IPS-18c (cell line): ENCODE results near the gene NCAM1.
"Not testable (repeated sequence)": the region's sequence is repeated elsewhere in the genome, so short reads cannot be mapped to it uniquely, and the experiment has no call there.

ENCODE experiments used
- H3K4me3 ChIP-seq: 2 replicates; pipeline ENCODE4 v1.7.0; 2013; ENCODE audit warnings: low read depth, mild to moderate bottlenecking, low read length, moderate library complexity; ENCODE audit not compliant: insufficient read depth
- H3K9me3 ChIP-seq: one replicate; pipeline ENCODE4 v1.6.1; 2013; ENCODE audit warnings: mild to moderate bottlenecking, low read length, moderate library complexity; ENCODE audit not compliant: control insufficient read depth, insufficient read depth

NCAM1 gene

DNA sequence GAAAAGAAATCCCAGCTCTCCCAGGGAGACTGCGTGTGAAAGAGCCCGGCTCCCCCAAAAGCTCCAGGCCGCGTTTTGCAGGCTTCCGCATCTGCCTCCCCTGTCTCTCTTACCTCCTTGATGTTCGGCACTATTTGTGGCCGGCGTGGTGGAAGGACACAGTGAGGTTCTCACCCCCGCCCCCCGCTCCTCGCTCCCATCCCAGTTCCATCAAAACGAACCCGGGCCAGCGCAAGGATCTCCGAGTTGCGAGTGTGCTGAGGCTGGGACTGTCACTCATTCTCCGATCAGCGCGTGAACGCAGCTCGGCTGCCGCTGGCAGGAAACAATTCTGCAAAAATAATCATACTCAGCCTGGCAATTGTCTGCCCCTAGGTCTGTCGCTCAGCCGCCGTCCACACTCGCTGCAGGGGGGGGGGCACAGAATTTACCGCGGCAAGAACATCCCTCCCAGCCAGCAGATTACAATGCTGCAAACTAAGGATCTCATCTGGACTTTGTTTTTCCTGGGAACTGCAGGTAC is at the start of gene NCAM1:
Gene NCAM1, plus strand, starts transcription at position 275 of the 523 bp plus-strand sequence.
- peak within 1 kb of the TSS; percentile 74 for H3K4me3 ChIP-seq
- H3K9me3 ChIP-seq: peaks cover 2% of the 10 kb centered on the region

DNA sequence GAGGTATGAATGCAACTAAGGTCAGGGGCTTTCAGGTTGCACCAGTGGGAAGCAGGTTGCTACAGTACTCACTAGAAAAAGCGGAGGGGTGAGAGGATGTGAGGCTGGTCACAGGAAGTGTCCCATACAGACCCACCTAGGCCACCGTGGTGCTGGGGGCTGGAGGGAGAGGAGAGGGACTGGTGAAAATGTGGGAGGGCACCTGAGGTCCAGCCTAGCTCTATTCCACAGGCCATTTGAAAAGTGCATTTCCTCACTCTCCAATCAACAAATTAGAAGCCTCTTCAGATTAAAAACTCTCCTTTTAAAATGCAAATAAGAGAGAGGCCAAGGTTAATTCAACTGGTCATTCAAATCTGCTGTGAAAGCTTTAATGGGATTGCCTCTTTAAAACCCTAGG is 38.6 kb upstream of the NCAM1 start:
- H3K9me3 ChIP-seq: no peaks in the 10 kb centered on the region
- H3K4me3 ChIP-seq: no peak overlapping the region

DNA sequence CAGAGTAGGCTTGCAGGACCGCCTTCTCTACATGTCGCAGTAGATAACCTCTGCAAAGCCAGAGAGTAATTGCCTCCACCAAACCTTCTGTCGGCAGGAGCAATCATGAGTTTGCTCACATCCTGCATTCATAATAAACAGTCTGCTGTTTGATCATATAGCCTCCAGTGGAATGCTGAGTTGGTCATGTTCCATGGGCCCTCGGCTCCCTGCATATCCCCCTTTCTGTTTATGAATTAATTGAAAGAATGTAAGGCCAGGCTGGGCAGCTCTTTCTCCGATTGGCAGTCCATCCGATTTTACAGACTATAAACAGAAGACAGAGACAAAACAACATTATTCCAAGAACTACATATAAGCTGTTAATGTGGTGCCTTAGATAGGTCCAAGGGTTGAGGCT is 36.4 kb upstream of the NCAM1 start:
- H3K9me3 ChIP-seq, H3K4me3 ChIP-seq: not testable (repeated sequence)

DNA sequence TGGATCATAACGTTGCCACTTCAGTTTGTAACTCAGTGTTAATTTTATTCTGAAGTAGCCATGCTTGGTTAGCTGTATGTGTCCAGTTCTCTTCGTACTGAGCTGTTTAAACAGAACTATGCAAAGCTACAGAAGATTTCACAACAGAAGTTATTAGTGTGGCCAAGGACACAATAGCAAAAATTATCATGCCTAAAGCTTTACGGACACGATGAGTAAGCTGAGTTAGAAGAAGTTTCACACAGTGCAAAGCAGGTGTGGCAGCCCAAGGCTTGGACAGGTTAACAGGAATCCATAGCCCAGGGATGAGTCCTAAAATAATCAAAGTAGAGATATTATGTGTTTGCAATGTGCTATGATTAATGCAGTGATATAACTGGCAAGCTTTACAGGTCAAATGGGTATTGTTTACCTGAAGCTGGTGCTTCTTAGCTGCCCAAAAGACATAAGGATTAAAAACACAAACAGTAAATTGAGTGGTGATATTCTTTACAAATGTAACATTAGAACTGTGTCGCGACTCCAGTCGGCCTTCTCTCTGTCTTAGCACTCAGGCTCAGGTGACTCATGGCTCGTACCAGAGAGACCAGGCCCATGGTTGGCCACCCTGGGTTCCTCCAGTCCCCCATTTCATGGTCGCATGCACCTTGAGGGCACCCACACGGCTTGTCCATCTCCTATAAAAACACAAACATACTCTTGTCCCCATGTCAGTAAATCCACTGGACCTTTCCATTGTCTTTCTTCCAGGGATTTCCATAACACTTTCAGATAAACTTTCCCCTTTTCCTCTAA is 35.5 kb upstream of the NCAM1 start:
- Histone ChIP-seq H3K9me3 (no peaks in the 10 kb centered on the region), H3K4me3 (no peak overlapping the region)

DNA sequence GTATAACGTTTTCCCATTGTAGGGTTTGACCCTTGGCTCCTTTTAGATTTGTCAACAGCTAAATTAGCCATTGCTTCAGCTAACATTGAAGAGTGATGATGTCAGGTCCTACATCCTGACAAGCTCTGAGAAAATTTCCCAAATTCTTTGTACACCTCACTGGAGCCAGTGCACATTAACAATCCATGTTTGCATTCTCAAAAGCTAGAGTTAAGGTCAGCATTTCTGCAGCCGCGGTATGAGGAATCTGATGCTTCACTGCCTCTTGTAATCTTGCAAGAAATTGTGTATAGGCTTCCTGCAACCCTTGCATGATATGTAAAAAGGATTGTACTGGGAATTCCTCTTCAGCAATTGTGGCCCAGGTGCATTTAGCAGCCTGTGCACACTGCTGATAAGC is 33.1 kb upstream of the NCAM1 start:
- no peak overlapping the region for H3K4me3 ChIP-seq
- H3K9me3 ChIP-seq: no peaks in the 10 kb centered on the region

DNA sequence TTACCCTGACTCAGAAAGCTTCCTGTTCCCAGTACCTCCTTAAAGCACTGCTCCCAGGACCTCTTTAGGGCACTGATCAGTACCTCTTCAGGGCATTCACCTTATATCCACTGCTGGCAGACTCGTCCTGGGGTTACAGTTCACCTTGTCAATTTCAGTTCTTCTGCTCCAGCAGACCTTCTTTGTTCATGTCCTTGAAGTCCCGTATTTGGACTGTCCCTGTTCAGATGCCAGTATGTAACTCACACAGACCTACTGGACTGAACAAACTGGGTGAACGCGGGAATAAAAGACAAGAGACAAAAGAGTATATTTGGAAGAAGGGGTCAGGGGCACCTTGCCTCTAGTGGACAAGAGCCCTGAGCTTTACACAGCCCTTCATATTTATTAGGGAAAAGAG is 31.8 kb upstream of the NCAM1 start:
- no peak overlapping the region for H3K4me3 ChIP-seq
- H3K9me3 ChIP-seq: no peaks in the 10 kb centered on the region

DNA sequence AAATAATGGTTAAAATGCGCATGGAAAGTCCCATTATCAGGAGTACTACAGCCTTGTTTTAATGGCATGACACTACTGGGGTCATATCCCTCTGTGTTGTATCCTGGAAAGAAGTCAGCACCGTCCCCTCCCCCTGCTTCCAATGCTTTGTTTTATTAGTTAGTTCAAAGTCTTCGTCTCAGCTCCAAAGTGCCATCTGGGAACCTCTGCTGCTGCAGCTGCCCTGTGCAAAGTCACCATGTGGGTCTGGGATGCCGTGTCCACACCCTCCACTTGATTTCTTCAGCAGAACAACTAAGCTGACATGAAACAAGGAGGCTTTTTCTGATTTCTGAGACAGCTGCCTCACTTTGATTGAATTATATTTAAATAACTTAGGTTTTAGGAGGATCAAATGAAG is 29.5 kb upstream of the NCAM1 start:
- Histone ChIP-seq H3K4me3 (no peak overlapping the region), H3K9me3 (no peaks in the 10 kb centered on the region)

DNA sequence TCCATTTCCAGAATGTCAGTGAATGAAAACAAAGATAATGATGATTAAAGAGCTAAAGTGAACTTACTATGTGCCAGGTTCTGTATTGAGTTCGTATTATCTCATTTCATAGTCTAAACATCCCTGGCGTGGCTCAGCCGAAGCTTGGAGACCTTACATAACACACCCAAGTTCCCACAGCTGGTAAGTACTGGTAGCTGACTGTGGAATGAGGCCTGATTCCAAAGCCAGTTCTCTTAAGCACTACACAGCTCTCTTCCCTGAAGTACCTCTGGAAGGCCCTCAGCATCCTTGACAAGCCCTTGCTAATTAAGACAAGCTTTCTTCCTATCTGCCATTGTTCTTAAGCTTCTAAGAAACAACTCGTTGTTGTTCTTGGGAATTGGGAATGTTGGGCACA is 28.6 kb upstream of the NCAM1 start:
- H3K4me3 ChIP-seq: no peak overlapping the region
- no peaks in the 10 kb centered on the region for H3K9me3 ChIP-seq

DNA sequence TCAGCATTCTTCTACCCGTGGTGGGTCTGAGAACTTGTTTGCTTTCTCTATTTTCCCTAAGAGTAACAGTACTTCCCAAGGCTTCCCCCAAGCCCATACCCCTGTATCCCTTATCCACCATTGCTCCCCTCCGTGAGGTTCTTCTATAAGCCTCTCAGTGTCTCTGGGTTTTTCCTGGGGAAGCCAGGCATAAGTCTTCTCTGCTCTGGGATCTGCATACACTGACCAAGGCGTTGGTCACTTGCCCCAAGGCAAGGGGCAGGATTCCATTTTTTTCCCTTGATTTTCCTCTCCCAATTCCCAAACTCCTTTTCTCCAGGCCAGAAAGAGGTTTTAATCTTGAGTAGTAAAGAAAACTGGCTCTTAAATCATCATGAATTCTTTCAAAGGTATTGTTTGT is 27.2 kb upstream of the NCAM1 start:
- no peak overlapping the region for H3K4me3 ChIP-seq

DNA sequence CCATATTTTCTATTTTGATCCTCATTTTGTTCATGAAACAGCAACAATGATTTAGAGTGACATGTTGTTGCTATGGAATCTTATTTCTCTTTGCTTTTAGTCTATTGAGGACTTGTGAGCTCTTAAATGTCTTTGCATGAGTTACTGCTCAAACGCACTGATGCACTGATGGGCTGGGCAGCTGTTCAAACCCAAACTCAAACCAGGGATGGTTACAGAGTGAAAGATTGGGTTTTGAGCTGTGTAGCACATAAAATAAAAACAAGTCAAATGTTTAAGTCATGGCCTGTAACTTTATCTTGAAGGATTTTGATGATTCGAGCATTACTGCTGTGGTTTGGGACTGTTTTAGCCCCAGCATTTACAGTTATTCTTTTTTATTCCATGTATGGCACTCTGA is 20.1 kb upstream of the NCAM1 start:
- Histone ChIP-seq H3K9me3 (no peaks in the 10 kb centered on the region), H3K4me3 (no peak overlapping the region)

More for the DNA sequence above, 27.2 kb upstream of the NCAM1 start:
- H3K9me3 ChIP-seq: no peaks in the 10 kb centered on the region

DNA sequence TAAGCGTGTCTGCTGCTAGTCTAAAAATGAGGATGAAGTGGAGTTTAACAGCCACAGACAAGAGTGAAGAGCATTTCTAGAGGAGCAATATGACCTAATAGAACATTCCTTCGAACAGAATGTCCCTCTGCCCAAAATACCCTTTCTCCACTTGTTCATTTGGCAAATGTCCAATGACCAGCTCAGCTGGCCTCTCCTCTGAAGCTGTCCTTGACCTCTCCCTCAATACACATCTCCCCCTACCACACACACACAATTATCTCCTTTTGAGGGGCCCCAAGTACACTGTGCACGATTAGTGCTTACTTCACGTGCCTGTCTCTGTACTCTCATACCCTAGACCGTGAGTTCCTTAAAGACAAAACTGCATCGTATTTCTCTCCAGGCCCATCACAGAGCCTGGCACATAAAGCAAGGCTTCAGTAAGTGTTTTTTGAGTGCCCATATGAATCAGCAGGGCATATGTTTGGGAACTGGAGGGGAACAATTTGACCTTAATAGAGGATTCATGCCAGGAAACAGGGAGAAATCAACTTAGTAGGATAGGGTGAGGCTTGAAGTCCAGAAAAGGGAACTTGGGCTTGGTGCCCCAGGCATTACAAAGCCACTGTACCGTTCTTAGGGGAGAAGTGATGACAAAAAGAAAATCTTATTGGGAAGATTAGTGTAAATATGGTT is 18.1 kb upstream of the NCAM1 start:
- H3K9me3 ChIP-seq: no peaks in the 10 kb centered on the region
- H3K4me3 ChIP-seq: no peak overlapping the region

DNA sequence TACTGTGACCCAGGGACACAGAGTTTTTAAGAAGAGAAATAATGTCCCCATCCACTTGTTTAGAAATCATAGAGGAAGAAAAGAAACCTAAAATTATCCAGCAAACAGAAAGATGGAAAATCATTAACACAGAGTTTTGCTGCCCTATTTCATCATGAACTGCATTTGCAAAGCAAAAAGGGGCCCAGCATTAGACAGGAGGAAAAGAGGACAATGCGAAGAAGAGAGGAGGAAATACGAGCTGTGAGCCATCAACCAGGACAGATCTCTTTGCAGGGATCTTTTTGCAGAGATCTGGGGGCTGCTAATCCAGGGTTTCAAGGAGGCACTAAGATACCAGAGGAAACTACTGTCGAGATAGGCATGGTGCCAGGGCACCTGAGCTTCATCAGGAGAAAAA is 14.4 kb upstream of the NCAM1 start:
- Histone ChIP-seq H3K9me3 (no peaks in the 10 kb centered on the region), H3K4me3 (no peak overlapping the region)

DNA sequence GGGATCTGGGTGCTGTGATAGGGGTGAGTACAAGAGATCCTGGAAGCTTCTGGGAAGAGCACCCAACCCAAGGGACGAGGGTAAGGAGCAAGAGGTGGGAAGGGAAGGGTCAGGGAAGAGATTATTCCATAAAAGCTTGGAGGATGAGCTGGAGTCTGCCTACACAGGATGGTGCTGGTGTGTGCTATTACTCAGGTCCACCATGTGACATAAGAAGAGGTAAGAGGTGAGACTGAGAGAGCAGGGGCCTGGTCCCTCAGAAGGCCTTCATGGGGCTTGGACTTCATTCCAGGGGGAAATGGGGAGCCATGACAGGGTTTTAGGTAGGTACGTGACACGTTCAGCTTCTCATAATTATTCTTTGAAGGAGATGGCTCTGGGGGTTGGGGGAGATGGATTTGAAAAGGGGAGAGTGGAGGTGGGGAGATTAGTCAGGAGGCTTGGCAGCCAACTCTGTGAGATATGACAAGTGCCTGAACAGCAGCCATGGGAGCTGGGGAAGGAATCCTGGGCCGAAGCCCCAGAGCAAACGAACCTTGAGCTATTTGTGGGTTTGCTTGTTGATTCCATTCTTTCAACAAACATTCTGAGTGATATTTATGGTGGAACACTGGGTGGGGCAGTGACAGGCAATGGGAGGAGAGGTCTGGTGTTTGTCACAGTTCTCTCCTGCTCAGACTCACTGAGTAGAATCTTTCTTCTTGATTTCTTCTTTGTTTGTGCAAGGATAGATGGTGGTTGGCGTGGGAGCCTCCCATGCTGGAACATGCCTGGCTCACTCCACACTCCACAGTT is 11.2 kb upstream of the NCAM1 start:
- Histone ChIP-seq H3K9me3 (no peaks in the 10 kb centered on the region), H3K4me3 (no peak overlapping the region)

DNA sequence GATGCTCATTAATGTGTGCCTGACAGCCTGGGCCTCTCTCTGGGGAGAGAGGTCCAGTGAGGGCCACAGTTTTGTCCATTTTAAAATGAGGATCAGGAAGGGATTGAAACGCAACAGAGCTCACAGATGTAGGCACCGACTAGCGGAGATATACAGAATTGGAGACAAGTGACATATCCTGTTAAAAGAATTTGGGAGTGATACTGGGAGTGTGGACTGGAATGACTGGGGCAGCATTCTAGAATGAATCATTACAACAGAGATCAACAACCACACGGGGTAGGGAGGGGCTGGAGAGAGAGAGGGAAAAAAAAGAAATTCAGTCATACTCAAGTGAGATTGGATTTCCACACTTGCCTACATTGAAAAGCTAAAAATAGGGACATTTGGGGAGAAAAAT is 2.5 kb upstream of the NCAM1 start:
- Histone ChIP-seq H3K9me3 (peaks cover 2% of the 10 kb centered on the region), H3K4me3 (no peak overlapping the region)

DNA sequence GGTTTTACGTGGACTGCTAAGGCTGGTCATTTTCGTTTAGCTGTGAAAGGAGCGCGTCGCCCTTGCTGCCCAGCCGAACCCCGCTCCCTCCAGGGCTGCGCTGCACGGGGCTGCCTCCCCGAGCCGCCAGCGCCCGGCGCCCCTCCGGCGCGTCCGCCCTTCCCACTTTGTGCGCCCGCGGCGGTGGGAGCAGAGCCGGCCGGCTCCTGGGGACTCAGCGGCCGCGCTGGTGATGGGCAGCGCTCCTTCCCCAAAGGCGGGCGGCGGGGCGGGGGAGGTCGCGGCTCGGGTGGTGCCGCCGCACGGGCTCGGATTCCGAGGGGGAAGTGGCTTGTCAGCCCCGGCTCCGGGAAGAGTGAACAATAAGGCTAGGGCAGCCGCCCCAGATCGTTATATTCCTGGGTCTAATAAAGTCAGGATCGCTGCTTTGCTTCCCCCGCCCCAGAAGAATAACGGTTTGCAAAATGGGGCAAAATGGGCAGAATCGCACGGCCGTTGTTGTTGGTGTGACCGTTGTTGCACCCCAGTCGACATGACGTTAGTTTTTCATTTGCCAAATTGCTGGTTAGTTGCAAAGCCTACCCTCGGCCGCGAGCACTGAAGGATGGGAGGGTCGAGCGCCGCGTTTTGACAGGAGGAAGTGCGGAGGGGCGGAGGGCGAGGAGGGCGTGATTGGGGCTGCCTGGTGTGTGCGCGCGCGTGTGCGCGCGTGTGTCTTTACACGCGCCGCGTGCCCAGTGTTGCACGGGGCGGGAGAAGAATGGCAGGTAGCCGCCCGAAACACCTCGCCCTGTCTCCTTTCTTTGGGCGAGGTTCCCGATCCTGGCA is 745 bp downstream of the NCAM1 start:
- peak overlapping the region; percentile 74 for H3K4me3 ChIP-seq
- peaks cover 2% of the 10 kb centered on the region for H3K9me3 ChIP-seq

DNA sequence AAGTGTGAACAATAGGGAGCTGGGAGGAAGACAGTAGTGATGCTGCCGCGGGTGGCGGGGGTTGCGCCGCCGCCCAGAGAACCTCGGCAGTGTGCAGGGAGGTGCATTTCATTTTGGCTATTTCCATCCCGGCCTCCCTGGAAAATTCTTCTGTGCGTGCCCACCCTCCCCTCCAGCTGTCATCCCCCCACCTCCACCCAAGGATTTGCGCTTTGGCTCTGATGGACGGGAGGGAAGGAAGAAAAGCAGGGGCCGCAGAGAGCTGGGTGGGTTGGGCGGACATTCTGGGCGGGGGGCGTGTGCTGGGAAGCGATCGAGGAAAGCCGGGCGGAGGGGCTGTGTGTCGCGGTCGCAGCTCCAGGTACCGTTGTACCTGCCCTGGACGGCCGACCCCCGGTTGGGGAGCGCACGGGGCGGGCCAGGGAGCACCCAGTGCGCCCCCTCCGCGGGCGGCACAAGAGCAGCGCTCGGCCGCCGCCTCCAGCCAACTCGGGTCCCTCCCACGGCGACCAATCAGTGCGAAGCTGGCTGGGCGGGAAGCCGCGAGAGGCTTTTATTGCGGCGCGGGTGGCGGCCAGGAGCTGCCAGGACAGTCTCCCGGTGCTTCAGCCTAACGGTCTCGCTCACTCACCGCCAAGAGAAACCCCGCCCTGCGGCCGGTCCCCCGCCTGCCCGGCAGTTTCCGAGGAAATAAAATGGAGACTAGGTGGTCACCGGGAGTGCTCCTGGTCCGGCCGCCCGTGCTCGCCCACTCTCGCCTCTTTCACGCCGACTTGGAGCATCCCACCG is 1.6 kb downstream of the NCAM1 start:
- Histone ChIP-seq H3K9me3 (peaks cover 2% of the 10 kb centered on the region), H3K4me3 (peak overlapping the region; percentile 74)
